KMS-11 (cell line): Measurements from ENCODE around the gene OLFML2B.
A peak's percentile ranks its signal among the peaks of the same experiment; 100 is the strongest.

Source experiments
- H2AFZ ChIP-seq: fragments of 200-600 bp; sonication (generic); 2 replicates; pipeline ENCODE4 v1.6.1; 2016; ENCODE audit warnings: antibody characterized with exemption, mixed run types, low read depth
- H3K27ac ChIP-seq: fragments of 200-600 bp; sonication (generic); 2 replicates; pipeline ENCODE4 v1.6.1; 2016; ENCODE audit warnings: mild to moderate bottlenecking, mixed run types
- H3K27me3 ChIP-seq: fragments of 200-600 bp; sonication (generic); 2 replicates; pipeline ENCODE4 v1.6.1; 2017; ENCODE audit warnings: mild to moderate bottlenecking, low read depth, mixed run types, moderate library complexity; ENCODE audit not compliant: insufficient read depth
- H3K36me3 ChIP-seq: fragments of 200-600 bp; sonication (generic); 2 replicates; pipeline ENCODE4 v1.6.1; 2017; ENCODE audit warnings: mild to moderate bottlenecking, mixed run types; ENCODE audit not compliant: insufficient read depth
- H3K4me1 ChIP-seq: fragments of 200-600 bp; sonication (generic); 2 replicates; pipeline ENCODE4 v1.6.1; 2016; ENCODE audit warnings: mild to moderate bottlenecking, low read depth, mixed run types; ENCODE audit not compliant: poor library complexity, severe bottlenecking
- H3K4me2 ChIP-seq: fragments of 200-600 bp; sonication (generic); 2 replicates; pipeline ENCODE4 v1.7.0; 2016; ENCODE audit warnings: mild to moderate bottlenecking, mixed run types
- H3K4me3 ChIP-seq: fragments of 200-600 bp; sonication (generic); IDR thresholded peaks from 2 replicates; pipeline ENCODE4 v1.6.1; 2017; ENCODE audit warnings: low read depth, low read length, mixed read lengths; ENCODE audit not compliant: insufficient read depth
- H3K79me2 ChIP-seq: fragments of 200-600 bp; sonication (generic); 2 replicates; pipeline ENCODE4 v1.6.1; 2016; ENCODE audit warnings: low read depth, mixed run types; ENCODE audit not compliant: insufficient read depth
- H3K9ac ChIP-seq: fragments of 200-600 bp; sonication (generic); 2 replicates; pipeline ENCODE4 v1.6.1; 2016; ENCODE audit warnings: mild to moderate bottlenecking, mixed run types
- H4K20me1 ChIP-seq: fragments of 200-600 bp; sonication (generic); 2 replicates; pipeline ENCODE4 v1.6.1; 2016; ENCODE audit warnings: mild to moderate bottlenecking, mixed run types; ENCODE audit not compliant: insufficient read depth
- TF ChIP-seq, protein P1 (sequence below): fragments of 200-600 bp; sonication (generic); conservative IDR thresholded peaks from 2 replicates; pipeline ENCODE4 v1.6.1; 2017; ENCODE audit warnings: low read depth, mild to moderate bottlenecking, antibody characterized with exemption, low read length, moderate library complexity, mixed read lengths

Gene OLFML2B

GRCh38 chr1:162040657-162041056, 17.0 kb upstream of the OLFML2B start:
- Histone ChIP-seq H3K79me2 (no peaks in the 10 kb centered on the region), H2AFZ (0 out of 2 replicates have a peak overlapping the region, but pooled peaks have one; percentile 4), H3K9ac (no peak overlapping the region), H3K4me2 (peak overlapping the region; percentile 22; the same call in 1 of the 2 replicates), H3K4me1 (peaks cover 47% of the 10 kb centered on the region), H3K4me3 (no peak overlapping the region), H4K20me1 (no peaks in the 10 kb centered on the region), H3K27me3 (no peaks in the 10 kb centered on the region), H3K27ac (peak overlapping the region; percentile 15; the same call in 1 of the 2 replicates), H3K36me3 (no peaks in the 10 kb centered on the region)
- TF ChIP-seq, protein P1, sequence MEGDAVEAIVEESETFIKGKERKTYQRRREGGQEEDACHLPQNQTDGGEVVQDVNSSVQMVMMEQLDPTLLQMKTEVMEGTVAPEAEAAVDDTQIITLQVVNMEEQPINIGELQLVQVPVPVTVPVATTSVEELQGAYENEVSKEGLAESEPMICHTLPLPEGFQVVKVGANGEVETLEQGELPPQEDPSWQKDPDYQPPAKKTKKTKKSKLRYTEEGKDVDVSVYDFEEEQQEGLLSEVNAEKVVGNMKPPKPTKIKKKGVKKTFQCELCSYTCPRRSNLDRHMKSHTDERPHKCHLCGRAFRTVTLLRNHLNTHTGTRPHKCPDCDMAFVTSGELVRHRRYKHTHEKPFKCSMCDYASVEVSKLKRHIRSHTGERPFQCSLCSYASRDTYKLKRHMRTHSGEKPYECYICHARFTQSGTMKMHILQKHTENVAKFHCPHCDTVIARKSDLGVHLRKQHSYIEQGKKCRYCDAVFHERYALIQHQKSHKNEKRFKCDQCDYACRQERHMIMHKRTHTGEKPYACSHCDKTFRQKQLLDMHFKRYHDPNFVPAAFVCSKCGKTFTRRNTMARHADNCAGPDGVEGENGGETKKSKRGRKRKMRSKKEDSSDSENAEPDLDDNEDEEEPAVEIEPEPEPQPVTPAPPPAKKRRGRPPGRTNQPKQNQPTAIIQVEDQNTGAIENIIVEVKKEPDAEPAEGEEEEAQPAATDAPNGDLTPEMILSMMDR: peak; percentile 84

DNA sequence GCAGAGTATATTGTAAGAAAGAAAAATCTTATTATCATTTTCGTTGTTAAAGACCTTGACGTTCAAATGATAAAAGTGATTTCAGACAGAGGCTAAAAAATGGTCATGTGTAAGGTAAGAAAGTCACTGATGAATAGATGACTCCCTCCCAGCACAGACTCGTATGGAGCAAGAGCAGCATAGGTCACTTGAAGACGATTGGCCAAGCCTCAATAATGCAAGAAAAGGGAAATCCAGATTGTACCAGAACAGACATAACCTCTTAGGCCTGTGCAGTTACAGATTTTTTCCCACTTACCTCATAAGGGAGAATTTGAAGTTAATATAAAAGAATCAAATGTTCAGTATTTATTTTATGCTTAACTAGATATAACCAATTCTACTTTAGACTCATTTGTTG, 16.3 kb upstream of the OLFML2B start:
- Histone ChIP-seq H2AFZ (no peak overlapping the region), H3K9ac (no peak overlapping the region), H3K4me3 (no peak overlapping the region), H3K4me2 (no peak overlapping the region), H3K36me3 (no peaks in the 10 kb centered on the region), H3K79me2 (no peaks in the 10 kb centered on the region), H3K27ac (no peak overlapping the region), H3K27me3 (no peaks in the 10 kb centered on the region), H3K4me1 (peaks cover 53% of the 10 kb centered on the region), H4K20me1 (no peaks in the 10 kb centered on the region)
- TF ChIP-seq, protein P1: no peak

DNA sequence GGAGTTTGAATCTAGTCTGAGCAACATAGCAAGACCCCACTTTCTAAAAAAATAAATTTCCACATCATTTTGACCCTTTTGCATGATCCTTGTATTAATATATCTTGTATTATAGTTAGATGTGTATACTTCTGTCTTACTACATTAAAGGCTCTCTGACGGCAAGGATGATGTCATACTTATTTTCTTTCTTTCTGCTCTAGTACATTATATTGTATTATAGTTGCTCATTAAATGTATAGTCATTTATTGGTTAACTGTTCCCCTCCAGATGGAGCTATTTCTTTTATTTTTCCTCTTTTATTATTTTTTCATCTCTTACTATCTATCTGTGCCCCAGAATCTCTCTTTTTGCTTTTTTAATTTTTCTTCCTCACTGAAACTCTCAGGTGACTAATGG, 15.0 kb upstream of the OLFML2B start:
- H4K20me1 ChIP-seq: no peaks in the 10 kb centered on the region
- H3K27ac ChIP-seq: no peak overlapping the region
- peaks cover 55% of the 10 kb centered on the region for H3K4me1 ChIP-seq
- H3K4me2 ChIP-seq: no peak overlapping the region
- H3K36me3 ChIP-seq: no peaks in the 10 kb centered on the region
- no peak overlapping the region for H3K4me3 ChIP-seq
- H3K9ac ChIP-seq: no peak overlapping the region
- H2AFZ ChIP-seq: no peak overlapping the region
- no peaks in the 10 kb centered on the region for H3K27me3 ChIP-seq
- H3K79me2 ChIP-seq: no peaks in the 10 kb centered on the region
- TF ChIP-seq, protein P1: no peak

GRCh38 chr1:162036163-162036562, 12.5 kb upstream of the OLFML2B start:
- no peak overlapping the region for H3K9ac ChIP-seq
- no peaks in the 10 kb centered on the region for H3K27me3 ChIP-seq
- H3K79me2 ChIP-seq: no peaks in the 10 kb centered on the region
- no peak overlapping the region for H3K27ac ChIP-seq
- no peaks in the 10 kb centered on the region for H3K36me3 ChIP-seq
- H3K4me2 ChIP-seq: no peak overlapping the region; the same call in 1 of the 2 replicates
- H2AFZ ChIP-seq: peak overlapping the region; percentile 29
- no peak overlapping the region for H3K4me3 ChIP-seq
- H4K20me1 ChIP-seq: no peaks in the 10 kb centered on the region
- peaks cover 55% of the 10 kb centered on the region for H3K4me1 ChIP-seq
- TF ChIP-seq, protein P1: no peak
